ENCODE results near the gene CYP19A1.

DNA sequence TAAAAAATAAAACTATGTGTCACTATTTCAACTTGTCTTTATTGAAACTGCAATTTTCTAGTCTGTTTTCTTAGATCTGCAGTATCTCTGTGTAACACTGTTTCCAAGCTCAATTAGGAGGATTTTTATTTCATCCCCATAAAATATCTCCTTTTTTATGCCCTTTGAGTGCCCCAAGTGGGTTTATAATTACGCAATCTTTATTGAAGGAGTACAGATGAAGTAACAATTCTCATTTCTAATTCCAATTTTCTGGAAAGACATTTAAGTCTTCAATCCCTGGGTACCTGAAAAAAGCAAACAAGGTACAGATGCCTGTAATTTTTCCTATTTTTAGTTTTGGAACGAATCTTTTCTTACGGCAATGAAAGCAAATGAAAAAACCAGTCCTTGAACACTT lies 61.3 kb downstream of the CYP19A1 start:
- TF ChIP-seq NFIC (IDR thresholded peaks at IDR 0.05) (no peak), YY1 (IDR thresholded peaks at IDR 0.05; ENCODE audit: low read depth) (no peak), TAF1 (IDR thresholded peaks at IDR 0.05; ENCODE audit: low read depth) (no peak), EP300 (IDR thresholded peaks at IDR 0.05; ENCODE audit: borderline replicate concordance) (no peak), REST (IDR thresholded peaks at IDR 0.05; ENCODE audit: low read depth) (no peak)
- TF ChIP-seq, protein P1, sequence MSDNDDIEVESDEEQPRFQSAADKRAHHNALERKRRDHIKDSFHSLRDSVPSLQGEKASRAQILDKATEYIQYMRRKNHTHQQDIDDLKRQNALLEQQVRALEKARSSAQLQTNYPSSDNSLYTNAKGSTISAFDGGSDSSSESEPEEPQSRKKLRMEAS (IDR thresholded peaks at IDR 0.05), result no peak
